Stimulated activated CD8-positive, alpha-beta memory T cell treated with anti-CD3 and anti-CD28 coated beads, Interleukin-4, amount 100 ng/mL, for 24 hours (primary cell): ENCODE results near the gene ENPP6.

Experiments used
- DNase-seq: peaks from one replicate; pipeline ENCODE4 v3.0.0-alpha.2; 2020; ENCODE audit warnings: low read depth

ENPP6 gene

GRCh38 chr4:184217634-184218033, at the start of gene ENPP6:
Gene ENPP6 (minus strand): TSS chr4:184217873. CDS start chr4:184217819, 54 bp downstream.
- no peak for DNase-seq

GRCh38 chr4:184267206-184267608, 49.5 kb upstream of the ENPP6 start:
- DNase-seq, result no peak

GRCh38 chr4:184265546-184266351, 48.1 kb upstream of the ENPP6 start:
- DNase-seq, result no peak

- peak; percentile 87 for DNase-seq
Observed at GRCh38 chr4:184263910-184264732, 46.4 kb upstream of the ENPP6 start.

- no peak for DNase-seq
Observed at GRCh38 chr4:184263461-184263860, 45.8 kb upstream of the ENPP6 start.

- DNase-seq, result no peak
Observed at GRCh38 chr4:184262901-184263300, 45.2 kb upstream of the ENPP6 start.

GRCh38 chr4:184261246-184261645, 43.6 kb upstream of the ENPP6 start:
- DNase-seq, result no peak

GRCh38 chr4:184259866-184260265, 42.2 kb upstream of the ENPP6 start:
- DNase-seq, result no peak

GRCh38 chr4:184259081-184259480, 41.4 kb upstream of the ENPP6 start:
- no peak for DNase-seq

- DNase-seq, result no peak
Observed at GRCh38 chr4:184255871-184256642, 38.4 kb upstream of the ENPP6 start.

GRCh38 chr4:184255361-184255760, 37.7 kb upstream of the ENPP6 start:
- DNase-seq, result no peak

- no peak for DNase-seq
Observed at GRCh38 chr4:184253072-184253420, 35.4 kb upstream of the ENPP6 start.

GRCh38 chr4:184252136-184253071, 34.7 kb upstream of the ENPP6 start:
- no peak for DNase-seq

- DNase-seq, result no peak
Observed at GRCh38 chr4:184251670-184251980, 34.0 kb upstream of the ENPP6 start.

- no peak for DNase-seq
Observed at GRCh38 chr4:184250795-184251669, 33.4 kb upstream of the ENPP6 start.

GRCh38 chr4:184248216-184248615, 30.5 kb upstream of the ENPP6 start:
- DNase-seq, result no peak

GRCh38 chr4:184247421-184247820, 29.7 kb upstream of the ENPP6 start:
- no peak for DNase-seq

- DNase-seq, result no peak
Observed at GRCh38 chr4:184246426-184246825, 28.8 kb upstream of the ENPP6 start.

- no peak for DNase-seq
Observed at GRCh38 chr4:184238072-184238745, 20.5 kb upstream of the ENPP6 start.

GRCh38 chr4:184237612-184238011, 19.9 kb upstream of the ENPP6 start:
- DNase-seq, result no peak
